GM23338 (cell line): ENCODE data around the gene SWT1.

Experiments used
- CREB1 ChIP-seq: fragments of 250-450 bp; sonication (Bioruptor Pico); IDR thresholded peaks from 2 replicates; pipeline ENCODE4 v1.5.0; 2020; ENCODE audit warnings: low read depth, mild to moderate bottlenecking, moderate library complexity
- EZH2 ChIP-seq: fragments of 200-600 bp; sonication (generic); IDR thresholded peaks from one replicate; pipeline ENCODE4 v1.8.0; 2017; ENCODE audit warnings: antibody characterized with exemption, mild to moderate bottlenecking, low read depth; ENCODE audit not compliant: unreplicated experiment
- EZH2phosphoT487 ChIP-seq: fragments of 200-600 bp; sonication (generic); IDR thresholded peaks from one replicate; pipeline ENCODE4 v1.8.1; 2018; ENCODE audit warnings: antibody characterized with exemption; ENCODE audit not compliant: unreplicated experiment
- NANOG ChIP-seq: IDR thresholded peaks from 2 replicates; pipeline ENCODE4 v1.6.1; 2016; ENCODE audit warnings: antibody characterized with exemption, borderline replicate concordance
- POLR2AphosphoS5 ChIP-seq: IDR thresholded peaks from 2 replicates; pipeline ENCODE4 v1.6.1; 2016; ENCODE audit warnings: antibody characterized with exemption, low read depth
- REST ChIP-seq: IDR thresholded peaks from one replicate; pipeline ENCODE4 v1.6.1; 2018; ENCODE audit warnings: antibody characterized with exemption; ENCODE audit not compliant: unreplicated experiment
- ZNF331 ChIP-seq: fragments of 250-450 bp; sonication (Bioruptor Pico); IDR thresholded peaks from 2 replicates; pipeline ENCODE4 v1.5.0; 2020; ENCODE audit warnings: low read depth, mild to moderate bottlenecking, moderate library complexity
- TF ChIP-seq, protein P1 (sequence below), 2 experiments: fragments of 200-600 bp in 1 of 2; sonication (generic) in 1 of 2; conservative IDR thresholded peaks; 2 replicates each; pipeline versions ENCODE4 v1.5.1 to v1.6.1; 2016 to 2017; ENCODE audit warnings: antibody characterized with exemption in 2 of 2, low read depth in 2 of 2, mild to moderate bottlenecking in 2 of 2, moderate library complexity in 1 of 2

- TF ChIP-seq, protein P1, sequence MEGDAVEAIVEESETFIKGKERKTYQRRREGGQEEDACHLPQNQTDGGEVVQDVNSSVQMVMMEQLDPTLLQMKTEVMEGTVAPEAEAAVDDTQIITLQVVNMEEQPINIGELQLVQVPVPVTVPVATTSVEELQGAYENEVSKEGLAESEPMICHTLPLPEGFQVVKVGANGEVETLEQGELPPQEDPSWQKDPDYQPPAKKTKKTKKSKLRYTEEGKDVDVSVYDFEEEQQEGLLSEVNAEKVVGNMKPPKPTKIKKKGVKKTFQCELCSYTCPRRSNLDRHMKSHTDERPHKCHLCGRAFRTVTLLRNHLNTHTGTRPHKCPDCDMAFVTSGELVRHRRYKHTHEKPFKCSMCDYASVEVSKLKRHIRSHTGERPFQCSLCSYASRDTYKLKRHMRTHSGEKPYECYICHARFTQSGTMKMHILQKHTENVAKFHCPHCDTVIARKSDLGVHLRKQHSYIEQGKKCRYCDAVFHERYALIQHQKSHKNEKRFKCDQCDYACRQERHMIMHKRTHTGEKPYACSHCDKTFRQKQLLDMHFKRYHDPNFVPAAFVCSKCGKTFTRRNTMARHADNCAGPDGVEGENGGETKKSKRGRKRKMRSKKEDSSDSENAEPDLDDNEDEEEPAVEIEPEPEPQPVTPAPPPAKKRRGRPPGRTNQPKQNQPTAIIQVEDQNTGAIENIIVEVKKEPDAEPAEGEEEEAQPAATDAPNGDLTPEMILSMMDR (conservative IDR thresholded peaks at IDR 0.05; ENCODE audit: low read depth in 2 of 2) = no peak
- TF ChIP-seq POLR2AphosphoS5 (no peak), EZH2phosphoT487 (no peak), EZH2 (no peak), ZNF331 (CRISPR knock-in tag) (no peak), NANOG (no peak), REST (no peak), CREB1 (CRISPR knock-in tag) (no peak)
Measured at GRCh38 chr1:185193756-185194155, 36.8 kb downstream of the SWT1 start.
